Ramos (cell line): ENCODE measurements around the gene TUBA1C.
"Not testable (repeated sequence)": the region's sequence is repeated elsewhere in the genome, so short reads cannot be mapped to it uniquely, and the experiment has no call there.

Source experiments
- in situ Hi-C: fragments of 300-500 bp; cut with MboI; formaldehyde crosslinking; loops from one replicate; pipeline ENCODE4 v1.14.3; 2022; ENCODE audit warnings: low sequenced_read_pairs; ENCODE audit not compliant: unreplicated experiment

TUBA1C gene

DNA sequence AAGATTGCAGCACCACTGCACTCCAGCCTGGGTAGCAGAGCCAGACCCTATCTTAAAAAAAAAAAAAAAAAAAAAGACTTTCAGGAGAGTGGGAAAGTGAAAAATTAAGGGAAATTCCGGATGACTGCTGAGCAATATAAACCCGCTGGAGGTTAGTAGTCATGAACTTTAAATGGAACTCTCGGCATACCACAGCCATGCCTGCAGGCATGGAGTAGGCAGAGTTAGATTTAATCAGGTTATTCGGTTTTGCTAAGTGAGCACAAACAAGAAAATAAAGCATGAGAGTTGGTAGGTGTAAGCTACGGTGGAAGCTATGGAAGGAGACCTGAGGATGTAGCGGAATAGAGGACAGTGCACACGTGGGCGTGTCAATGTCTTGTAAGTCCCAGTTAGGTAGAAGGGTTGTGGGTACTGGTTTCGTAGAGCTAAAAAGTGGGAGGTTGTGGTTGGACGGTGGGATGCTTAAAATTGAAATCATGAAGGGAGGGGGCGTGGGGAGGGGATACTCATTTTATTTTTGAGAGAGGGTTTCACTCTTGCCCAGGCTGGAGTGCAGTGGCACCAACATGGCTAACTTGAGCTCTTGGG is 11.8 kb upstream of the TUBA1C start:
- in situ Hi-C loops = no loop called here

DNA sequence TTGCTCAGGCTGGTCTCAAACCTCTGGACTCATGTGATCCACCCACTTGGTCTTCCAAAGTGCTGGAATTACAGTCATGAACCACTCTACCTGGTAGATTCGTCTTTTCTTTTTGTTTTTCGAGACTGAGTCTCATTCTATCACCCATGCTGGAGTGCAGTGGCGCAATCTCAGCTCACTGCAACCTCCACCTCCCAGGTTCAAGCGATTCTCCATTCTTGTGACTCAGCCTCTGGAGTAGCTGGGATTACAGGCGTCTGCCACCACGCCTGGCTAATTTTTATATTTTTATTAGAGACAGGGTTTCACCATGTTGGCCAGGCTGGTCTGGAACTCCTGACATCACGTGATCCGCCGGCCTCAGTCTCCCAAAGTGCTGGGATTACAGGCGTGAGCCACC is 9.4 kb upstream of the TUBA1C start:
- in situ Hi-C loops = not testable (repeated sequence)

- in situ Hi-C loops = no loop called here
Measured at GRCh38 chr12:49255857-49256637, 8.8 kb upstream of the TUBA1C start.

GRCh38 chr12:49257508-49258184 is 7.2 kb upstream of the TUBA1C start:
- in situ Hi-C loops = not testable (repeated sequence)

- in situ Hi-C loops = no loop called here
Measured at GRCh38 chr12:49259452-49259851, 5.4 kb upstream of the TUBA1C start.

- in situ Hi-C loops = no loop called here
Measured at GRCh38 chr12:49260166-49260565, 4.7 kb upstream of the TUBA1C start.

- in situ Hi-C loops = no loop called here
Measured at GRCh38 chr12:49260571-49261363, 4.1 kb upstream of the TUBA1C start.

DNA sequence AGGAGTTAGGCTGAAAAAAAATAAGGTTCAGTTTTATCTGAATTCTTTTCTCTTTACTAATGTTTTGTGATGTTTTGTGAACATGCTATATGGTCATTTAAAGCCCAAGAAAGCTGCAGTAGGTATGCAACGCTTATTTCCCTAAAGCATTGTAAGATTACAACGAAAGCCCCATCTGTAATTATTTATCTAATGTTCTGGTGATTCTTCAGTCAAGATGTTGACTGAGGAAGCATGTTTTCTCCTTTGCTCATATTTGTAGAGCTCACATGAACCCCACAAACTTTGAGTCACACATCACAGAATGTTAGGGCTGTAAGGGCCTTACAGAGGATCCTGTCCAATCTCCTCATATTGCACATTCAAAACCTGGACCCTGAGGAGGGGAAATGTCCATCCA is 3.2 kb upstream of the TUBA1C start:
- in situ Hi-C loops = no loop called here

DNA sequence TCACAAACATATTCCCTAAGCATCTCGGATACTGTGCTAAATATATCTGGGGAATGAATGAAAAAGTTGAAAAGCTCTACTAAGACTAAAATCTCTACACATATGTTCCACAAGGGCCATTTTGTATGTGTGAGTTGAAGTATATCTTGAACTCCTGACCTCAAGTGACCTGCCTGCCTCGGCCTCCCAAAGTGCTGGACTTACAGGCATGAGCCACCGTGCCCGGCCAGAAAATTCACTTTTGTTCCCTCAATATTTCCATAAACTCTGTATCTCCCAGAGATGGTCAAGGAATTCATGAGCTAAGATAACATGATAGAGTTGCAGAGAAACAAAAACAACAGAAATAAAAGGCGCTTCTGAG is 1.5 kb upstream of the TUBA1C start:
- in situ Hi-C loops = no loop called here

GRCh38 chr12:49264466-49264872 is 413 bp upstream of the TUBA1C start:
- in situ Hi-C loops = no loop called here

DNA sequence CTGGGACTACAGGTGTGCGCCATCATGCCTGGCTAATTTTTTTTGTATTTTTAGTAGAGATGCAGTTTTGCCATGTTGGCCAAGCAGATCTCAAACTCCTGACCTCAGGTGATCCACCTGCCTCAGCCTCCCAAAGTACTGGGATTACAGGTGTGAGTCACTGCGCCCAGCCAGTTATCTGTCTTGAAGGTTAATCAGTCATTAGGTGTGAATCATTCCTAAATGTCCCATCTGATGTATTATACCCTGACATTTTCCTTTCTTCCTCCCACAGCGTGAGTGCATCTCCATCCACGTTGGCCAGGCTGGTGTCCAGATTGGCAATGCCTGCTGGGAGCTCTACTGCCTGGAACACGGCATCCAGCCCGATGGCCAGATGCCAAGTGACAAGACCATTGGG is 4.3 kb downstream of the TUBA1C start:
- in situ Hi-C loops = not testable (repeated sequence)

GRCh38 chr12:49272790-49273725 is 8.2 kb downstream of the TUBA1C start:
- in situ Hi-C loops = no loop called here

DNA sequence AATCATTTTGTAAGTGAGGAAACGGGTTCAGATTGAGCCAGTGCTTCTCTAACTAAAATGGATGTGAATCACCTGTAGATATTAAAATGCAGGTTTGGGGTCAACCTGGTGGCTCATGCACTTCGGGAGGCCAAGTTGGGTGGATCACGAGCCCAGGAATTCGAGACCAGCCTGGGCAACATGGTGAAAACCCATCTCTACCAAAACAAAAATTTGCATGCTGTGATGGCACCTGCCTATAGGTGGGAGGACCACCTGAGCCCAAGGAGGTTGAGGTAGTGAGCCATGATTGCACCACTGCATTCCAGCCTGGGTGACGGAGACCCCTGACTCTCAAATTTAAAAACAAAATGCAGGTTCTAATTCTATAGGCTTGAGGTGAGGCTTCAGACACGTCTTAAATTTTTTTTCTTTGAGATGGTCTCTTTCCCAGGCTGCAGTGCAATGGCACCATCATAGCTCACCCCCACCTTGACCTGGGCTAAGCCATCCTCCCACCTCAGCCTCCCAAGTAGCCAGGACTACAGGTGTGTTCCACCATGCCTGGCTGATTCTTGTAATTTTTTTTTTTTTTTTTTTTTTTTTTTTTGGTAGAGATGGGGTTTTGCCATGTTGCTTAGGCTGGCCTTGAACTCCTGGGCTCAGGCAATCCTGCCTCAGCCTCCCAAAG is 9.0 kb downstream of the TUBA1C start:
- in situ Hi-C loops = no loop called here

DNA sequence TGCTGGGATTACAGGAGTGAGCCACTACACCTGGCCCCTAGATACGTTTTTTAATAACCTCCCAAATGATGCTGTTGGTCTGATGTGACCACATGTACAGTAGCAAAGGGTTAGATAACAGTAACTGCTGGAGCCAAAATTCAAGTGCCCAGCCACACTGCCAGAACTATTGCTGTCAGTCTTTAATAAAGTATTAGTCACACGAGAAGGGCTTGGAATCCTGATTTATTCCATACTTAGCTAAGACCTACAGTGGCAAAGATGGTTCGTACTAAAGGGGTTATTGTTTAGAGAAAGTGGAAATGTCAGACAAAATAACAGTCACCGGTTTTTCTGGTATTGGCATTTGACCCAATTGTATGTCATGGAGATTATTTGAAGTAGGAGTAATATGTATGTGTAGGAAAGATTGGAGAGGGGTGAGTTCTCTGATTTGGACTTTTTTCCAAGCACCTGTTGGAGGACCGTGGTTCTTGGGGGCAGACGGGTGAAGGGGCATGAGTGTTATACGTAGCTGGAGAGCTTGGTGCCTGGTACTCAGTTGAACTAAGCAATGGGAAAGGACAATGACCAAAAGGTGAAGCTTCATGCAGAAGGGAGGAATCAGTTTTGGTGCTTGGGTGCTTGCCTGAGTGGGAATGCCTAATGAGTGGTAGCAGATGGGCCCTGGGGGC is 9.7 kb downstream of the TUBA1C start:
- in situ Hi-C loops = no loop called here

DNA sequence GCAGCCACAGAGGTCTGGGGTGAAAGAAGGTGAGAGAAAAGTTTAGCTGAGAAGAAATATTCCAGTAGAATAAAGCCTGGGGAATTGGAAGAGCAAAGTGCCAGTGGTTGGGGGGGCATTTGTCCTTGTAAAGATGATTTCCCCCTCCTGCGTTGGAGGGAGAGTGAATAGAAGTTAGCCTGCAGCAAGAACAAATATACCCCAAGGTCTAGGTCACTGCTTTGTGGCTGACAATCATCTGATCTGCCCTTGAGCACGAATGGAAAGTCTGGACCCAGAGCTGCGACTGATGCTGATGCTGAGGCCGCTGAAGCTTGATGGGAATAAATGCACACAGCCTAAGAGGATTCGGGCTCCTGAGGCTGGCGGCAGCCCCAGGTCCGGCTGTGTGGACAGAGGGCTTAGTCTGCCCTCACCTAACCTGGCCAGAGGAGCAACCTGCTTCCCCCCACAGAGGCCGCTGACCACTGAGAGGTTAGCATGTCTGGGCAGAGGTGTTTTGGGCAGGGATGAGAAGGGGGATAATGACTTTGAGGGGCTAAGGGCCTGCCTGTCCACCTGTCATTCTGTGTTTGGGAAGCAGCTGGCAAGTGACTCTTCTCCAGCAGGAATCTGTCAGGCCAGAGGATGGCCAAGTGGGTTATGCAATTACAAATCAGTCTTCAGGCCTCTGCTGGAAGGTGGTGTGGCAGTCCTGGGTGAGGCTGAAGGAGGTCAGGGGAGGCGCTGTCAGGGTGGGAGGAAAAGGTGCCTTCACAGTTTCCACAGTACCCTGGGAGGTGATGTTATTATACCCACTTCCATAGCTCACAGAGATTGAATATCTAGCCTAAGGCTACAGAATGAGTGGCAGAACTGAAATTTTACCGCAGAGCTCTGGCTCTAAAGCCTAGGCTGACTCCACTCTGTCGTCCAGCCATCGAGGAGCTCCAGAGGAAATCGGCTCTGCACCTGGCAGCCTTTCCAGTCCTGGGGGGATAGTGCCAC is 11.7 kb downstream of the TUBA1C start:
- in situ Hi-C loops = no loop called here

GRCh38 chr12:49277466-49277865 is 12.6 kb downstream of the TUBA1C start:
- in situ Hi-C loops = no loop called here

- in situ Hi-C loops = no loop called here
Measured at GRCh38 chr12:49279706-49280159, 14.9 kb downstream of the TUBA1C start.
